ENCODE measurements around the gene GUF1. TPM values are rescaled to one million over a fixed set of nuclear protein-coding genes. Genes with fewer than 3 reads are reported as not detected.

GUF1 gene
- total RNA-seq, 2 experiments from 2014 or later: 16.7 to 21.1 TPM

DNA sequence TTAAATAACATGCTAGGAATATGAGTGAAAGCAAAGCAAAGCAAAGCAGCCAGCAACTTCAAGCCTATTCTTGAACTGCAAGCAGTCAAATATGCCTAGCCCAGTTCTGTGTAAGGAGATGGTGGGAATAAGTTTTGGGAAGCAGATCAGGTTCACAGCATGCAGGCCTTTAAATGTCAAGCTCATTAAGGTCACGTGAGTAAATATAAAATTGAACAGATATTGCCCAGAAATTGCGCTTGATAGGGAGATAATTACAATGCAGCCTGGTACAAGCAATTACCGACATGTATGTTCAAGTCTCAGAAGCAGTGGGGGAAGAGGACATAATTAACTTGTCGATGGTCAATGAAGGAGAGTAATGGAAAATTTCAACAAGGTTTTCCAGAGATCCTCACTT, 42.2 kb downstream of the GUF1 start:
- POLR2A ChIA-PET: no interaction called here
- peaks cover 64% of the 10 kb centered on the region for H3K4me1 Mint-ChIP-seq (ENCODE audit: low read depth)
- no peaks in the 10 kb centered on the region for H3K9me3 Mint-ChIP-seq
- no peak for DNase-seq
- no peak overlapping the region for H3K4me3 Mint-ChIP-seq
- Histone ChIP-seq H3K9me3 (ENCODE audit: control insufficient read depth in 1 of 2, insufficient read depth in 1 of 2, low read length in 2 of 2) (no peaks in the 10 kb centered on the region), H3K36me3 (ENCODE audit: insufficient read depth, low read length) (no peaks in the 10 kb centered on the region), H3K27ac (ENCODE audit: low read depth in 1 of 2, low read length in 2 of 2) (no peak overlapping the region), H3K27me3 (ENCODE audit: control insufficient read depth in 1 of 2, insufficient read depth in 2 of 2, low read length in 2 of 2) (no peaks in the 10 kb centered on the region), H3K4me1 (ENCODE audit: insufficient read depth, low read length) (peaks cover 12% of the 10 kb centered on the region), H3K4me3 (ENCODE audit: low read length) (no peak overlapping the region)
- no peaks in the 10 kb centered on the region for H3K27me3 Mint-ChIP-seq
- intact Hi-C loops (cut with DNase I, micrococcal nuclease): no loop called here
- TF ChIP-seq, protein P1, sequence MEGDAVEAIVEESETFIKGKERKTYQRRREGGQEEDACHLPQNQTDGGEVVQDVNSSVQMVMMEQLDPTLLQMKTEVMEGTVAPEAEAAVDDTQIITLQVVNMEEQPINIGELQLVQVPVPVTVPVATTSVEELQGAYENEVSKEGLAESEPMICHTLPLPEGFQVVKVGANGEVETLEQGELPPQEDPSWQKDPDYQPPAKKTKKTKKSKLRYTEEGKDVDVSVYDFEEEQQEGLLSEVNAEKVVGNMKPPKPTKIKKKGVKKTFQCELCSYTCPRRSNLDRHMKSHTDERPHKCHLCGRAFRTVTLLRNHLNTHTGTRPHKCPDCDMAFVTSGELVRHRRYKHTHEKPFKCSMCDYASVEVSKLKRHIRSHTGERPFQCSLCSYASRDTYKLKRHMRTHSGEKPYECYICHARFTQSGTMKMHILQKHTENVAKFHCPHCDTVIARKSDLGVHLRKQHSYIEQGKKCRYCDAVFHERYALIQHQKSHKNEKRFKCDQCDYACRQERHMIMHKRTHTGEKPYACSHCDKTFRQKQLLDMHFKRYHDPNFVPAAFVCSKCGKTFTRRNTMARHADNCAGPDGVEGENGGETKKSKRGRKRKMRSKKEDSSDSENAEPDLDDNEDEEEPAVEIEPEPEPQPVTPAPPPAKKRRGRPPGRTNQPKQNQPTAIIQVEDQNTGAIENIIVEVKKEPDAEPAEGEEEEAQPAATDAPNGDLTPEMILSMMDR (IDR thresholded peaks at IDR 0.05): no peak
- H3K36me3 Mint-ChIP-seq (ENCODE audit: low read depth): peaks cover 10% of the 10 kb centered on the region
- no peak for ATAC-seq (ENCODE audit: poor library complexity)
- H3K27ac Mint-ChIP-seq: no peak overlapping the region
- CTCF ChIA-PET: no interaction called here

DNA sequence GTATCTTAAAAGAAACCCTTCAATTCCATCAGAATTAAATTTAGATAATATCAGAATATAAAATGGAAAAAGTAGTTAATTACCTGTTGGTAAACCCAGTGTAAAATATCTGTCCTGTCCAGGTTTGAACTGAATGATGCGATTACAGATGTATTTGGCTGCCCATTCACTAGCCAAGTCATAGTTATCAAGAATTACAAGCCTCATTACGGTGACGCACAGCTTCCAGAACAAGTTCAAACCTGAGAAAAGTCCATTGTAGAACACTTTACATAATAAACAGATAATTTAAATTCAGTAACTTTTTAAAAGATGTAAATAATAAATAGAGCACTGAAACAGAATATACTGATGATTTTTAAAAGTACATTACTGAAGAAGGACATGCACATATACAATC, 43.8 kb downstream of the GUF1 start:
- no peak overlapping the region for H3K4me3 ChIP-seq (ENCODE audit: low read length)
- ChIA-PET CTCF (no interaction called here), POLR2A (interaction anchor here (1.0 to 1.3 kb wide), 2 partner anchors 42 to 44 kb away, joined by 3 to 4 read pairs; partner anchors contain the start of gene GUF1)
- Mint-ChIP-seq H3K27ac (no peak overlapping the region), H3K4me3 (no peak overlapping the region), H3K27me3 (no peaks in the 10 kb centered on the region), H3K4me1 (ENCODE audit: low read depth) (peaks cover 76% of the 10 kb centered on the region), H3K9me3 (no peaks in the 10 kb centered on the region), H3K36me3 (ENCODE audit: low read depth) (peaks cover 23% of the 10 kb centered on the region)
- H3K36me3 ChIP-seq (ENCODE audit: insufficient read depth, low read length): no peaks in the 10 kb centered on the region
- H3K27ac ChIP-seq (ENCODE audit: low read depth in 1 of 2, low read length in 2 of 2): no peak overlapping the region
- no peaks in the 10 kb centered on the region for H3K27me3 ChIP-seq (ENCODE audit: control insufficient read depth in 1 of 2, insufficient read depth in 2 of 2, low read length in 2 of 2)
- intact Hi-C loops (cut with DNase I, micrococcal nuclease): no loop called here
- H3K4me1 ChIP-seq (ENCODE audit: insufficient read depth, low read length): peaks cover 22% of the 10 kb centered on the region
- ATAC-seq (ENCODE audit: poor library complexity) (no peak), DNase-seq (no peak)
- TF ChIP-seq, protein P1 (IDR thresholded peaks at IDR 0.05): no peak
- no peaks in the 10 kb centered on the region for H3K9me3 ChIP-seq (ENCODE audit: control insufficient read depth in 1 of 2, insufficient read depth in 1 of 2, low read length in 2 of 2)

DNA sequence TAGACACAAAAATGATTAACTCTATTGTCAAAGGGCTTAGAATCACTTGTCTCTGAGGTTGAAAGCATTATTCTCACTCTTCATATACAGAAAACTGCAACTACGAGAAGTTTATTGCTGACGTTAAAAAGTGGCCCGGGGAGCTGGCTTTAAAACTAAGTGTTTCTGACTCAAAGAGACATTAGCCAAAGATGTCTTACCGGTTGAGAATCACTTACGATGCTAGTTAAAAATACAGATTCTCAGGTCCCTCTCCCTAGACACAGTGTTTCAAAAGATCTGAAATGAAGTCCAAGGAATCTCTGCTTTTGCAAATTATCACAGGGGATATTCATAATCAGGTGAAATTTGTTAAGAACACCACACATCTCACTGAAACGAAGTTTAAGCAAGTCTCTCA, 46.9 kb downstream of the GUF1 start:
- H3K4me3 ChIP-seq (ENCODE audit: low read length): peak overlapping the region; percentile 91
- peak overlapping the region; percentile 95 for H3K4me3 Mint-ChIP-seq
- H3K27me3 Mint-ChIP-seq: no peaks in the 10 kb centered on the region
- H3K27ac Mint-ChIP-seq: peak overlapping the region; percentile 83
- H3K9me3 ChIP-seq (ENCODE audit: control insufficient read depth in 1 of 2, insufficient read depth in 1 of 2, low read length in 2 of 2): no peaks in the 10 kb centered on the region
- TF ChIP-seq, protein P1 (IDR thresholded peaks at IDR 0.05): no peak
- intact Hi-C loops (cut with DNase I, micrococcal nuclease): loop anchor here (2.0 to 5.0 kb wide), 3 partner anchors 14 to 48 kb away; partner anchors contain the start of gene GUF1 (in 1 of the 2)
- H3K27me3 ChIP-seq (ENCODE audit: control insufficient read depth in 1 of 2, insufficient read depth in 2 of 2, low read length in 2 of 2): no peaks in the 10 kb centered on the region
- ChIA-PET CTCF (interaction anchor here (1.2 to 1.3 kb wide), 2 partner anchors 32 to 47 kb away, joined by 3 to 4 read pairs; partner anchors contain the start of gene GUF1), POLR2A (interaction anchor here (1.2 to 4.7 kb wide), 3 partner anchors 9 to 46 kb away, joined by 3 to 76 read pairs (median 5); partner anchors contain the start of gene GUF1)
- ATAC-seq (ENCODE audit: poor library complexity) (no peak), DNase-seq (no peak)
- H3K4me1 Mint-ChIP-seq (ENCODE audit: low read depth): peaks cover 64% of the 10 kb centered on the region
- no peak overlapping the region for H3K27ac ChIP-seq (ENCODE audit: low read depth in 1 of 2, low read length in 2 of 2)
- H3K36me3 ChIP-seq (ENCODE audit: insufficient read depth, low read length): no peaks in the 10 kb centered on the region
- H3K4me1 ChIP-seq (ENCODE audit: insufficient read depth, low read length): peaks cover 25% of the 10 kb centered on the region
- peaks cover 17% of the 10 kb centered on the region for H3K36me3 Mint-ChIP-seq (ENCODE audit: low read depth)
- no peaks in the 10 kb centered on the region for H3K9me3 Mint-ChIP-seq
